TTC549 (cell line): ENCODE results near the gene PSMB2.

Experiments
- FAIRE-seq: peaks from 2 replicates; lab custom pipeline; 2012; peaks lifted over from hg19 to GRCh38; lab: Jason Lieb, UNC

PSMB2 gene

GRCh38 chr1:35556484-35557117, 84.7 kb downstream of the PSMB2 start:
- no peak for FAIRE-seq

GRCh38 chr1:35555601-35556477, 85.5 kb downstream of the PSMB2 start:
- FAIRE-seq: no peak

GRCh38 chr1:35555212-35555584, 86.1 kb downstream of the PSMB2 start:
- FAIRE-seq: no peak

- FAIRE-seq: no peak
These were observed 86.8 kb downstream of the PSMB2 start for GRCh38 chr1:35554266-35555211.

GRCh38 chr1:35553851-35554250, 87.5 kb downstream of the PSMB2 start:
- FAIRE-seq: no peak
